NCI-H128 (cell line): ENCODE data around the gene KANSL3.

Experiments
- DNase-seq: peaks from one replicate; lab custom pipeline; 2025; ENCODE audit not compliant: unreplicated experiment; lab: John Stamatoyannopoulos, UW

The KANSL3 gene

DNA sequence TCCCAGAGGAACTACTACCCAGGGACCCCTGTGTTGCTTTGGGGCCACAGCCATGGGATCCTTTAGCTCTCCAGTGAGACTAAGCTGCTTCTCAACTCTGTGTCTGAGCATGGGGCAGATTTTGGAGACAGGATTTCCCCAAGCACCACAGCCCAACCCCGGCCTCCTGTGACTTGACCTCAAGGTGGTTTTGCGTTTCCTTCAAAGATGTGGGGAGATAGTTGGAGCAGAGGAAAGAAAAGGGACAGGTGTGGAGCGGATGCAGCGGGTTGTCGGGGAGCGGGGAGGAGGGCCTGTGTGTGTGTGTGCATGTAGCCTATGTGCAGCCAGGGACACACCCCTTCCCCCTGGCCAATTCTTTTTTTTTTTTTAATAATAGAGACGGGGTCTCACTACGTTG is 91.3 kb downstream of the KANSL3 start:
- DNase-seq: no peak

DNA sequence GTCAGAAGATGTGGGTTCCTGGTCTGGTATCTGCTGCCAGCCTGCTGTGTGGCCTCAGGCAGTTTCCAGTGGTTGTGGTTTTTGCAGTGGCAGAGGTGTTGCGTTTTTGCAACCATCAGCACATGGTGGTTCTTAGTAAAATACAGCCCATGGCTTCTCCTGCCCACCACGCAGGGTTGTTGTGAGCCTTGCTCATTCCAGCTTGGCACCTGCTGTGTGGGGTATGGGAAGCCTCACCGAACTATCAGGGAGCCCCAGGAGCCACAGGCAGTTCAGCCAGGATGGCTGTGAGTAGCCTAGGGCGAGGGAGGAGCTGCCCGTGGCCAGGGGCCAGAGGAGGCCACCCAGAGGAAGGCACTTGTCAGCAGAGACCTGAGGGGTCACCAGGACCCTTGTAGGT is 91.8 kb downstream of the KANSL3 start:
- DNase-seq: no peak
